Upper lobe of left lung (tissue), 6 donors: Measurements from ENCODE around the gene PLB1. TPM values are rescaled to one million over a fixed set of nuclear protein-coding genes. Genes with fewer than 3 reads are reported as not detected.

Experiments
- ATAC-seq, 2 donors: fragments of 200-7000 bp; cut with Tn5 transposase; one replicate each; pipeline ENCODE4 v1.9.1; 2022; ENCODE audit warnings: mild to moderate bottlenecking in 2 of 2, moderate library complexity in 2 of 2; ENCODE audit not compliant: low FRiP score in 2 of 2
- DNase-seq, 2 donors: peaks; one replicate each; pipeline ENCODE4 v3.0.0-alpha.2; 2019 to 2020
- H3K27ac ChIP-seq, 4 donors: fragments of 200-600 bp; sonication (generic); one replicate each; pipeline ENCODE4 v1.5.1; 2016 to 2019
- H3K27me3 ChIP-seq, 4 donors: fragments of 200-600 bp; sonication (generic); one replicate each; pipeline ENCODE4 v1.5.1; 2017 to 2019
- H3K36me3 ChIP-seq, 4 donors: fragments of 200-600 bp; sonication (generic); one replicate each; pipeline ENCODE4 v1.5.1; 2016 to 2019
- H3K4me1 ChIP-seq, 4 donors: fragments of 200-600 bp; sonication (generic); one replicate each; pipeline ENCODE4 v1.5.1; 2018 to 2019
- H3K4me3 ChIP-seq, 4 donors: fragments of 200-600 bp; sonication (generic); one replicate each; pipeline ENCODE4 v1.5.1; 2017 to 2019; ENCODE audit warnings: mild to moderate bottlenecking in 2 of 4, moderate library complexity in 1 of 4
- H3K9me3 ChIP-seq, 4 donors: fragments of 200-600 bp; sonication (generic); one replicate each; pipeline ENCODE4 v1.5.1; 2018 to 2019
- EP300 ChIP-seq, 4 donors: sonication (generic); formaldehyde crosslinking; IDR thresholded peaks; one replicate each; pipeline ENCODE4 v1.5.1; 2017; ENCODE audit warnings: antibody characterized with exemption in 4 of 4, control low read depth in 2 of 4
- POLR2A ChIP-seq, 4 donors: fragments of 450-650 bp; IDR thresholded peaks; one replicate each; pipeline ENCODE4 v1.5.1; 2016 to 2017; ENCODE audit warnings: antibody characterized with exemption in 4 of 4, mild to moderate bottlenecking in 2 of 4
- POLR2AphosphoS5 ChIP-seq, 2 donors: sonication (generic); formaldehyde crosslinking; IDR thresholded peaks; one replicate each; pipeline ENCODE4 v1.5.1; 2017; ENCODE audit warnings: antibody characterized with exemption in 2 of 2
- WGBS, 2 donors: methylation state at CpG; one replicate each; pipeline ENCODE4 v1.1.5; 2017 to 2018; 5-methylcytosine and 5-hydroxymethylcytosine counted together
- total RNA-seq, 6 donors: library from RNA; depleted of rRNA in 4 of 6; stranded (reverse); fragments of >200 nt in 4 of 6; gene quantifications; one replicate each; pipeline versions ENCODE4 v1.1.0 to v1.2.1, GENCODE V29; 2016 to 2021
- TF ChIP-seq, protein P1 (sequence below), 6 experiments: fragments of 450-650 bp in 4 of 6; fragments of 200-600 bp in 2 of 6; sonication (generic) in 2 of 6; IDR thresholded peaks; one replicate each; pipeline ENCODE4 v1.5.1; 2016 to 2019; ENCODE audit warnings: antibody characterized with exemption in 6 of 6
- donor health status: DM: no; HTN: no; CAD: no; lungs with moderate emphysema.
- donor health status: DM: no; HTN: yes; CAD: no; lungs with severe emphysema.

Gene PLB1
- total RNA-seq, 6 donors from 2014 or later, result 3.1 to 9.1 (median 5.4) TPM

DNA sequence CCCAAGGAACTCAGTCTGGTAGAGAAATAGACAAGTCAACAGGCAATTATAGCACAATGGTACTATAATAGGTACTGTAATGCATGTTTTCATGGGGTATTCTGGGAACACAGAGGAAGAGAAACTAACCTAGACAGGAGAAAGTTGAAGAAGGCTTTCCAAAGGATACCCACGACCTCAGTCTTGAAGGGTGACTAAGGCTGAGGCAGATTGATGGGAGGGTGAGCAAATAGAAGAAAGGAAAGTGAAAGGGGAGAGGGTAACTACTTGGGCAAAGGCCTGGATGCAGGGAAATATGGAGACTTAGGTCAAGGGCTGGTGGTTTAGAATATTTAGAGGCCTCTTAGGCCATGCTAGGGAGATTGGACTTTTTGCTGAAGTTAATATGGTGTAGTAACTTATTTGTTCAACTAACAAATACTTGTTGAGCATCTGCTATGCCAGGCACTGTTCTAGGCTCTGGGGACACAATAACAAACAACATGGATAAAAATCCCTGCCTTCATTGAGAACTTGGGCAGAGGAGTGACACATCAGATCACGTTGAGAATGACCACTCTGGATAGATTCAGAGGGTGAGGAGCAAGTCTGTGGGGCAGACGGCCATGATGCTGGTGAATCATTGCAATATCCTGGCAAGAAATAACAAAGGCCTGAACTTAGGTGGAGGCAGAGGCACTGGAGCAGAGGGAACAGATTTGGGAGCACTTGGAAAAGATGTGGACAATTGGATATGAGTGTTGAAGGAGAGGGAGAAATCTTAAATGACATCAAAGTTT is 56.4 kb downstream of the PLB1 start:
- H3K4me3 ChIP-seq, result no peak overlapping the region
- 65 to 72% methylated on average over 3 of the region's 3 CpGs for WGBS, 2 donors
- no peaks in the 10 kb centered on the region for H3K9me3 ChIP-seq
- TF ChIP-seq POLR2AphosphoS5 (IDR thresholded peaks at IDR 0.05), result no peak
- no peak for TF ChIP-seq POLR2A (IDR thresholded peaks at IDR 0.05)
- no peak for TF ChIP-seq EP300 (IDR thresholded peaks at IDR 0.05)
- TF ChIP-seq, protein P1, sequence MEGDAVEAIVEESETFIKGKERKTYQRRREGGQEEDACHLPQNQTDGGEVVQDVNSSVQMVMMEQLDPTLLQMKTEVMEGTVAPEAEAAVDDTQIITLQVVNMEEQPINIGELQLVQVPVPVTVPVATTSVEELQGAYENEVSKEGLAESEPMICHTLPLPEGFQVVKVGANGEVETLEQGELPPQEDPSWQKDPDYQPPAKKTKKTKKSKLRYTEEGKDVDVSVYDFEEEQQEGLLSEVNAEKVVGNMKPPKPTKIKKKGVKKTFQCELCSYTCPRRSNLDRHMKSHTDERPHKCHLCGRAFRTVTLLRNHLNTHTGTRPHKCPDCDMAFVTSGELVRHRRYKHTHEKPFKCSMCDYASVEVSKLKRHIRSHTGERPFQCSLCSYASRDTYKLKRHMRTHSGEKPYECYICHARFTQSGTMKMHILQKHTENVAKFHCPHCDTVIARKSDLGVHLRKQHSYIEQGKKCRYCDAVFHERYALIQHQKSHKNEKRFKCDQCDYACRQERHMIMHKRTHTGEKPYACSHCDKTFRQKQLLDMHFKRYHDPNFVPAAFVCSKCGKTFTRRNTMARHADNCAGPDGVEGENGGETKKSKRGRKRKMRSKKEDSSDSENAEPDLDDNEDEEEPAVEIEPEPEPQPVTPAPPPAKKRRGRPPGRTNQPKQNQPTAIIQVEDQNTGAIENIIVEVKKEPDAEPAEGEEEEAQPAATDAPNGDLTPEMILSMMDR (IDR thresholded peaks at IDR 0.05), result no peak
- DNase-seq (no peak), ATAC-seq (no peak)
- H3K36me3 ChIP-seq, result no peaks in the 10 kb centered on the region
- no peaks in the 10 kb centered on the region for H3K4me1 ChIP-seq
- H3K27me3 ChIP-seq, result no peaks in the 10 kb centered on the region
- no peak overlapping the region for H3K27ac ChIP-seq

DNA sequence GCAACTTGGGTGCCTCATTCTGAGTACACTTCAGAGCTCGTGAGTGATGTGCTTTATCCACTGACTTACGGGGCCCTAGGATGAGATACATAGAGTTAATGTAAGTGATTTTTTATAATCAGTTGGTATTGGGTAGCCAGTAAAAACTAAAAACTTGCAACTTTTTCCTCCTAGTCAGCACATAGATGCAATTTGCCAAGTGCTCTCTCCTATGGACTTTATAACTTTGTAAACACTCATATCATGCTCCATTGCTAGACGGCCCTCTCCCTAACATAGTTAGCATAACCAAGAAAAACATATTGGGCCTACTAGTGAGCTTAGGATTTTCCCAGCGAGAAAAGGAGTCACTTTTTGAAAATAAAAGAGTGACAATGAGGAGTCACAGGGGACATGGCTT is 60.4 kb downstream of the PLB1 start:
- Histone ChIP-seq H3K9me3 (no peaks in the 10 kb centered on the region), H3K27ac (no peak overlapping the region), H3K36me3 (no peaks in the 10 kb centered on the region), H3K4me1 (no peaks in the 10 kb centered on the region), H3K4me3 (no peak overlapping the region), H3K27me3 (no peaks in the 10 kb centered on the region)
- ATAC-seq (no peak), DNase-seq (no peak)
- TF ChIP-seq EP300 (IDR thresholded peaks at IDR 0.05) (no peak), POLR2AphosphoS5 (IDR thresholded peaks at IDR 0.05) (no peak), POLR2A (IDR thresholded peaks at IDR 0.05) (no peak)
- TF ChIP-seq, protein P1 (IDR thresholded peaks at IDR 0.05), result no peak
- 82% methylated on average over 4 of the region's 4 CpGs for WGBS, 2 donors

DNA sequence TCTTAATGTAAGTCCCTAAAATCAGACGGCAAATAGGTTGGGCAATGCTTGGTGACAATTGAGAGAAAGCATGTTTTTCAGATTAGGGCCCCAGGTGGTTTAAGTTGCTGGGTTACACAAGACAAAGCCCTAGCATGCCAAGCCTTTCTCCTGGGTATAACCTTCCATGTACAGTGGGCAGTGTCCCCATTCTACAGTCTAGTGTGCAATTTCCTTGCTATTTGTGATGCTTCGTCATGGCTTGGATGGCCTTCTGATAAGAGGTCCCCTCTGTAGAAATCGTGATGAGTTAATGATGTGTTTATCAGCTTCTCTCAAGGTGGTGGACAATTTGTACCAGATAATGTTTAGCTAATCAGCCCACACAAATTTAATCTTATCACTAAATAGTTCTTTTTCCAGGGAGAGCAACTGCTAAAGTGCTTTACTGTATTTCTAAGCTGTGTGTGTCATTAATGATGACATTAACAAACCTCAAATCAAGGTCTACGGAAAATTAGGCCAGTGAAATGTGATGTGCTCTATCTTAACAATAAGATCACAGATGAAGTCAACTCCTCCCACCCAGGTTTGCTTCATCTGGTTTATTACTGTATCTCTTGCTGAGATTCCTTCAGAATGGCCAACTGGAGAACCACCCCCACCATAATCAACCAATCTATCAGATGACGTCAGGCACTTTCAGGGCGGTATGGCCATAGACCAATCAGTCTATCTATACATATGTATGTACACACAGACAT is 61.7 kb downstream of the PLB1 start:
- Histone ChIP-seq H3K27me3 (no peaks in the 10 kb centered on the region), H3K9me3 (no peaks in the 10 kb centered on the region), H3K4me3 (no peak overlapping the region), H3K4me1 (no peaks in the 10 kb centered on the region), H3K27ac (no peak overlapping the region), H3K36me3 (no peaks in the 10 kb centered on the region)
- WGBS, 2 donors, result 77 to 81% methylated on average over 6 of the region's 6 CpGs
- no peak for DNase-seq
- TF ChIP-seq, protein P1 (IDR thresholded peaks at IDR 0.05), result no peak
- TF ChIP-seq POLR2AphosphoS5 (IDR thresholded peaks at IDR 0.05), result no peak
- no peak for TF ChIP-seq POLR2A (IDR thresholded peaks at IDR 0.05)
- TF ChIP-seq EP300 (IDR thresholded peaks at IDR 0.05), result no peak
- ATAC-seq, result peak in 1 of 2 donors; percentile 30

DNA sequence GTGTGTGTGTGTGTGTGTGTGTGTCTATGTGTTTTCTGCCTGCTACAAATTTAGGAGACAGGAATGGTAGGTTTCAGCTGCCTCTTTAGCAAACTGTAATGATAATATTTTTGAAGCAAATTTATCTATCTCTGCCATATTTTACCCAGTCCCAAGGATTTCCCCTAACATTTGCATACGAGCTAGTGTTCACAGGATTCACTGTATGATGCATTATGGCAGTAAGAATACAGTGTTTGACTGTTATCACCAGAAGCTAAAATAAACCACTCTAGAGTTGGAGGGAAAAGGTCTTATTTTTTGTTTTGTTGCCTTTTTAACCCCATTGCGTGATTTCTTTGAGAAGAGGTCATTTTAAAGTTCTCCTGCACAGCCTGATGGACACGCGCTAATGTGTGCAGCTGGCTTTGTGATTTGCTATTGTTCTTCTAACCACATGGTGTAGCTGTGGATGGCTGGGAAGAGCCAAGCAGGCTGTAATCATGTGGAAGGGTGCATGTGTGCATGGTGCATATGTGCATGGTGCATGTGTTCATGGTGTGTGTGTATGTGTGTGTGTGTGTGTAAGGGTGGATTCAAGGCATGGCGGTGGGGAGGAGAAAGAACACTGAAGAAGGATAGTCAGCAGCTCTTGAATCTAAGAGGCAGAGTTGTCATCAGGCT is 62.4 kb downstream of the PLB1 start:
- ATAC-seq (no peak), DNase-seq (no peak)
- Histone ChIP-seq H3K4me3 (no peak overlapping the region), H3K27ac (no peak overlapping the region), H3K36me3 (no peaks in the 10 kb centered on the region), H3K9me3 (no peaks in the 10 kb centered on the region), H3K4me1 (no peaks in the 10 kb centered on the region), H3K27me3 (no peaks in the 10 kb centered on the region)
- 87 to 89% methylated on average over 5 of the region's 5 CpGs for WGBS, 2 donors
- TF ChIP-seq, protein P1 (IDR thresholded peaks at IDR 0.05), result no peak
- TF ChIP-seq EP300 (IDR thresholded peaks at IDR 0.05) (no peak), POLR2AphosphoS5 (IDR thresholded peaks at IDR 0.05) (no peak)
